ENCODE data around the gene CHCHD2. TPM values are rescaled to one million over a fixed set of nuclear protein-coding genes. Genes with fewer than 3 reads are reported as not detected.

CHCHD2 gene
- total and polyA plus RNA-seq, 2 of the 8 experiments (the other 6 are each of a cell fraction or from before 2014, with no cell fraction given) = 112 to 300 TPM

GRCh38 chr7:56086761-56087160 lies 19.5 kb downstream of the CHCHD2 start:
- Histone ChIP-seq H3K4me3 (ENCODE audit: extremely low read depth in 1 of 4, insufficient read depth in 2 of 4, low read depth in 3 of 4, low read length in 4 of 4) (no peak overlapping the region), H3K23me2 (ENCODE audit: low read depth, low read length) (no peaks in the 10 kb centered on the region), H2BK120ac (replicated peaks; ENCODE audit: low read depth, low read length) (no peak overlapping the region), H3K4me1 (replicated peaks in 1 of 4; ENCODE audit: control insufficient read depth in 3 of 4, insufficient read depth in 4 of 4, low read length in 3 of 4) (no peaks in the 10 kb centered on the region; a peak in 2 of 7 replicates), H4K8ac (ENCODE audit: extremely low read depth, insufficient read depth, low read length) (no peak overlapping the region), H2BK5ac (ENCODE audit: low read depth, low read length) (no peak overlapping the region), H4K5ac (ENCODE audit: insufficient read length, low read depth, low read length) (no peak overlapping the region), H3K9ac (replicated peaks in 1 of 4; ENCODE audit: extremely low read depth in 1 of 4, low read depth in 3 of 4, low read length in 3 of 4) (no peak overlapping the region), H3K56ac (replicated peaks; ENCODE audit: insufficient read length, low read depth, low read length) (no peak overlapping the region), H3K79me2 (ENCODE audit: control insufficient read depth in 1 of 2, insufficient read depth in 2 of 2, low read length in 2 of 2) (no peaks in the 10 kb centered on the region), H3K36me3 (ENCODE audit: control insufficient read depth in 2 of 4, insufficient read depth in 4 of 4, low read length in 3 of 4) (no peaks in the 10 kb centered on the region), H4K91ac (replicated peaks; ENCODE audit: insufficient read length, low read length) (no peak overlapping the region), H3K27ac (ENCODE audit: low read depth, low read length) (no peak overlapping the region), H3K18ac (ENCODE audit: extremely low read depth, low read length) (no peak overlapping the region), H3K23ac (ENCODE audit: insufficient read length) (no peak overlapping the region), H2AK5ac (ENCODE audit: low read depth, low read length) (no peak overlapping the region), H2BK15ac (ENCODE audit: low read length) (no peak overlapping the region), H3K79me1 (ENCODE audit: low read depth, low read length) (no peaks in the 10 kb centered on the region), H2BK20ac (ENCODE audit: low read length) (no peak overlapping the region), H3K4me2 (ENCODE audit: insufficient read depth in 1 of 2, low read depth in 2 of 2, low read length in 2 of 2) (no peak overlapping the region), H3K4ac (replicated peaks; ENCODE audit: insufficient read length, low read depth, low read length) (no peak overlapping the region), H3K9me3 (ENCODE audit: insufficient read depth in 2 of 2, low read depth in 1 of 2, low read length in 1 of 2) (no peaks in the 10 kb centered on the region), H3K27me3 (replicated peaks in 1 of 4; ENCODE audit: control insufficient read depth in 3 of 4, extremely low read depth in 1 of 4, insufficient read depth in 3 of 4, low read length in 3 of 4) (no peaks in the 10 kb centered on the region), H2AFZ (ENCODE audit: low read length) (no peak overlapping the region), H2BK12ac (ENCODE audit: low read depth, low read length) (no peak overlapping the region), H3K14ac (ENCODE audit: insufficient read length) (no peak overlapping the region), H4K20me1 (replicated peaks in 1 of 2; ENCODE audit: control insufficient read depth in 1 of 2, insufficient read depth in 2 of 2, low read length in 2 of 2) (peaks cover 0 to 2% of the 10 kb centered on the region in 2 experiments)
- 90% methylated on average over 7 of the region's 7 CpGs; no CpG with 5 or more reads in 1 of the 2 experiments for WGBS, 2 experiments (ENCODE audit: extremely low coverage in 1 of 2, insufficient coverage in 1 of 2, insufficient read length in 1 of 2, insufficient replicate concordance in 2 of 2, low coverage in 1 of 2, low lambda C conversion rate in 2 of 2, missing lambda C conversion rate in 1 of 2)
- FAIRE-seq (no peak), DNase-seq (ENCODE audit: low read depth in 1 of 2, low spot score in 2 of 2) (no peak)
- ChIA-PET CTCF (ENCODE audit: partially characterized antibody) (interaction anchor here (1.1 kb wide), 1 partner anchor 13 kb away, joined by 3 read pairs; no protein-coding TSS in a partner anchor), POLR2A (ENCODE audit: partially characterized antibody) (interaction anchor here (0.5 to 1.5 kb wide), 3 partner anchors 12 to 123 kb away, joined by 3 to 4 read pairs (median 3); partner anchors contain the start of genes NIPSNAP2 and SUMF2)
- TF ChIP-seq NANOG (IDR thresholded peaks at IDR 0.05; ENCODE audit: insufficient read depth, low read depth, low read length, poor library complexity, severe bottlenecking) = no peak
- no peak for TF ChIP-seq SP1 (IDR thresholded peaks at IDR 0.05; ENCODE audit: low read depth, low read length)
- TF ChIP-seq SAP30 (IDR thresholded peaks at IDR 0.05; ENCODE audit: insufficient read depth, insufficient replicate concordance, low read length) = no peak
- no peak for TF ChIP-seq CTCF (IDR thresholded peaks at IDR 0.05; ENCODE audit: control extremely low read depth in 1 of 3, insufficient read depth in 1 of 3, low read depth in 1 of 3, low read length in 3 of 3)
- no peak for TF ChIP-seq TBP (IDR thresholded peaks at IDR 0.05; ENCODE audit: low read depth, low read length)
- TF ChIP-seq CREB1 (IDR thresholded peaks at IDR 0.05) = no peak
- TF ChIP-seq SIX5 (IDR thresholded peaks at IDR 0.05; ENCODE audit: low read depth, low read length) = no peak
- TF ChIP-seq GTF2F1 (IDR thresholded peaks at IDR 0.05; ENCODE audit: borderline replicate concordance, low read depth, low read length) = no peak
- no peak for TF ChIP-seq RXRA (IDR thresholded peaks at IDR 0.05; ENCODE audit: insufficient read depth, low read depth, low read length)
- no peak for TF ChIP-seq POU5F1 (IDR thresholded peaks at IDR 0.05; ENCODE audit: low read depth, low read length)
- no peak for TF ChIP-seq CEBPB (IDR thresholded peaks at IDR 0.05; ENCODE audit: low read depth, low read length)
- TF ChIP-seq SRF (IDR thresholded peaks at IDR 0.05; ENCODE audit: low read depth, low read length) = no peak
- no peak for TF ChIP-seq SP4 (IDR thresholded peaks at IDR 0.05; ENCODE audit: low read length)

Data from H1 (cell line).